ENCODE measurements around the gene BEND4. TPM values are rescaled to one million over a fixed set of nuclear protein-coding genes. Genes with fewer than 3 reads are reported as not detected.

BEND4 gene
- total RNA-seq, 2 donors from 2014 or later: 3.9 to 25.2 TPM

DNA sequence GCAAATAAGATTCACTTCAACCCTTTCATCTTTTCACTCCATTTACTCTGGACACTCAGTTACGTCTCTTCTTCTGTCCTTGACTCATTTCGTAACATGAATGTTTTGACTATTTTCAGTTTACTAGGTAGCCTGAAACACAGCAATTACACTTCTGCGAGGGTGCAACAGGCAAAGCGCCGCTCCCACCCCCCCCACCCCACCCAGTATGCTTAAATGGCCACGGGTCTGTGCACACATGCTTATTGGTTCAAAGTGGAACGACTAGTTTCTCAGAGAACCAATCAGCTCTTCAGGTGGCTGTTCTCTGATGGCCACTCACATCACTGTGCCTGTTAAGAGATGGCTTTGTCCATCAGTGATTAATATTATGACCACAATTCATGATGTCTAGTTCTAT, 3.5 kb downstream of the BEND4 start:
- Histone ChIP-seq H3K27me3 (replicated peaks; ENCODE audit: insufficient read depth) (no peaks in the 10 kb centered on the region), H3K4me1 (replicated peaks) (no peaks in the 10 kb centered on the region), H3K4me3 (no peak overlapping the region), H3K27ac (no peak overlapping the region), H3K9me3 (no peaks in the 10 kb centered on the region), H3K36me3 (no peaks in the 10 kb centered on the region)
- DNase-seq (ENCODE audit: low spot score): no peak
- TF ChIP-seq CTCF (IDR thresholded peaks at IDR 0.05) (no peak), POLR2AphosphoS5 (IDR thresholded peaks at IDR 0.05) (no peak), POLR2A (IDR thresholded peaks at IDR 0.05) (no peak)
- WGBS: 77% methylated on average over 7 of the region's 7 CpGs
- intact Hi-C loops (cut with DNase I): no loop called here

GRCh38 chr4:42148425-42148824, 4.0 kb downstream of the BEND4 start:
- H3K9me3 ChIP-seq: no peaks in the 10 kb centered on the region
- no peak overlapping the region for H3K4me3 ChIP-seq
- H3K27ac ChIP-seq: no peak overlapping the region
- no peaks in the 10 kb centered on the region for H3K27me3 ChIP-seq (replicated peaks; ENCODE audit: insufficient read depth)
- H3K4me1 ChIP-seq (replicated peaks): no peaks in the 10 kb centered on the region
- H3K36me3 ChIP-seq: no peaks in the 10 kb centered on the region
- 29% methylated on average over 1 of the region's 1 CpG for WGBS
- TF ChIP-seq CTCF (IDR thresholded peaks at IDR 0.05) (no peak), POLR2AphosphoS5 (IDR thresholded peaks at IDR 0.05) (no peak), POLR2A (IDR thresholded peaks at IDR 0.05) (no peak)
- no peak for DNase-seq (ENCODE audit: low spot score)
- intact Hi-C loops (cut with DNase I): no loop called here

GRCh38 chr4:42144028-42144427, 8.4 kb downstream of the BEND4 start:
- 76% methylated on average over 7 of the region's 7 CpGs for WGBS
- no peaks in the 10 kb centered on the region for H3K27me3 ChIP-seq (replicated peaks; ENCODE audit: insufficient read depth)
- no peaks in the 10 kb centered on the region for H3K9me3 ChIP-seq
- H3K27ac ChIP-seq: no peak overlapping the region
- no peak for TF ChIP-seq POLR2AphosphoS5 (IDR thresholded peaks at IDR 0.05)
- TF ChIP-seq POLR2A (IDR thresholded peaks at IDR 0.05): no peak
- no peak for TF ChIP-seq CTCF (IDR thresholded peaks at IDR 0.05)
- H3K36me3 ChIP-seq: no peaks in the 10 kb centered on the region
- H3K4me3 ChIP-seq: no peak overlapping the region
- intact Hi-C loops (cut with DNase I): no loop called here
- no peaks in the 10 kb centered on the region for H3K4me1 ChIP-seq (replicated peaks)
- no peak for DNase-seq (ENCODE audit: low spot score)

DNA sequence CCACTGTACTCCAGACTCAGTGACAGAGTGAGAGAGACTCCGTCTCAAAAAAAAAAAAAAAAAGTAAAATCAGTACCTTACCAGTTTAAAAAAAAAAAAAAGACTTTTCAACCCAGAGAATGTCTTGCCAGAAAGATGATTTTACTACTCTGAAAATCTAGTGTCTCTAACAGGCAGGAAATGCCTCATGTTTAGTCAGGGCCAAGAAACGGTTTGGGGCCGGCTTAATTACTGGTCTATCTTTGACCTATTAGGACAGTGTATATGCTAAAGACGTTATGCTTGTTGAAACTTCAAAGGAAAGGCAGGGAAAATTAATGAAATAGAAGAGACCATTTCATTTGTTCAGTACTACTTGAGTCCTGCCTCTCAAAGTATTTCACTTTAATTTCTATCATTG, 9.9 kb downstream of the BEND4 start:
- no peaks in the 10 kb centered on the region for H3K27me3 ChIP-seq (replicated peaks; ENCODE audit: insufficient read depth)
- no peaks in the 10 kb centered on the region for H3K36me3 ChIP-seq
- H3K4me1 ChIP-seq (replicated peaks): no peaks in the 10 kb centered on the region
- H3K9me3 ChIP-seq: no peaks in the 10 kb centered on the region
- H3K27ac ChIP-seq: no peak overlapping the region
- H3K4me3 ChIP-seq: no peak overlapping the region
- TF ChIP-seq CTCF (IDR thresholded peaks at IDR 0.05) (no peak), POLR2AphosphoS5 (IDR thresholded peaks at IDR 0.05) (no peak), POLR2A (IDR thresholded peaks at IDR 0.05) (no peak)
- intact Hi-C loops (cut with DNase I): no loop called here
- DNase-seq (ENCODE audit: low spot score): no peak
- WGBS: 66% methylated on average over 4 of the region's 4 CpGs

GRCh38 chr4:42136371-42136770, 16.1 kb downstream of the BEND4 start:
- TF ChIP-seq POLR2AphosphoS5 (IDR thresholded peaks at IDR 0.05) (no peak), POLR2A (IDR thresholded peaks at IDR 0.05) (no peak), CTCF (IDR thresholded peaks at IDR 0.05) (no peak)
- no peak overlapping the region for H3K4me3 ChIP-seq
- H3K27me3 ChIP-seq (replicated peaks; ENCODE audit: insufficient read depth): no peaks in the 10 kb centered on the region
- H3K4me1 ChIP-seq (replicated peaks): no peaks in the 10 kb centered on the region
- intact Hi-C loops (cut with DNase I): no loop called here
- H3K9me3 ChIP-seq: no peaks in the 10 kb centered on the region
- DNase-seq (ENCODE audit: low spot score): no peak
- H3K27ac ChIP-seq: no peak overlapping the region
- 66% methylated on average over 3 of the region's 3 CpGs for WGBS
- no peaks in the 10 kb centered on the region for H3K36me3 ChIP-seq
